Astrocyte of the cerebellum (primary cell): Measurements from ENCODE around the gene BMP10.
"Not testable (repeated sequence)": the region's sequence is repeated elsewhere in the genome, so short reads cannot be mapped to it uniquely, and the experiment has no call there.

Experiments used
- DNase-seq: peaks from one replicate; pipeline ENCODE4 v3.0.0-alpha.2; 2011; ENCODE audit warnings: low read depth
- H3K4me3 ChIP-seq: 2 replicates; pipeline ENCODE4 v1.5.1; 2011; ENCODE audit warnings: mild to moderate bottlenecking, low read depth, low read length, moderate library complexity
- in situ Hi-C: cut with HindIII; loops from 2 replicates; pipeline ENCODE4 v1.10.0; 2017; ENCODE audit warnings: low sequenced_read_pairs
- TF ChIP-seq, protein P1 (sequence below): IDR thresholded peaks from 2 replicates; pipeline ENCODE4 v1.5.1; 2012; ENCODE audit warnings: low read length, low read depth, moderate library complexity, mild to moderate bottlenecking; ENCODE audit errors: missing control alignments

The BMP10 gene

DNA sequence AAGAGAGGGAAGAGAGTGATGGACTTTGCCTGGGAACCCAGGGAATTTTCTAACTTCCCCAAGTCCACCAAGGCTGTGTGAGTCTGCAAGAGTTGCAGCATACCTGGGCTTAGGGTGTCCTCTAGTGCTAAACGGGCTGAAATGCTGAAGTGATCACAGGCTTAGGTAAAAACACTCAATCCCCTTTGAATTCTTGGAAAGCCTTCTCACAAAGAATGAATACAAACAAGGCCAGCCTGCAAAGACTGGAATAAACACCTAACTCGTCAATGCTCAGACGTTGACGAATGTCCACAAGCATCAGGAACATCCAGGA, 30.0 kb upstream of the BMP10 start:
- TF ChIP-seq, protein P1, sequence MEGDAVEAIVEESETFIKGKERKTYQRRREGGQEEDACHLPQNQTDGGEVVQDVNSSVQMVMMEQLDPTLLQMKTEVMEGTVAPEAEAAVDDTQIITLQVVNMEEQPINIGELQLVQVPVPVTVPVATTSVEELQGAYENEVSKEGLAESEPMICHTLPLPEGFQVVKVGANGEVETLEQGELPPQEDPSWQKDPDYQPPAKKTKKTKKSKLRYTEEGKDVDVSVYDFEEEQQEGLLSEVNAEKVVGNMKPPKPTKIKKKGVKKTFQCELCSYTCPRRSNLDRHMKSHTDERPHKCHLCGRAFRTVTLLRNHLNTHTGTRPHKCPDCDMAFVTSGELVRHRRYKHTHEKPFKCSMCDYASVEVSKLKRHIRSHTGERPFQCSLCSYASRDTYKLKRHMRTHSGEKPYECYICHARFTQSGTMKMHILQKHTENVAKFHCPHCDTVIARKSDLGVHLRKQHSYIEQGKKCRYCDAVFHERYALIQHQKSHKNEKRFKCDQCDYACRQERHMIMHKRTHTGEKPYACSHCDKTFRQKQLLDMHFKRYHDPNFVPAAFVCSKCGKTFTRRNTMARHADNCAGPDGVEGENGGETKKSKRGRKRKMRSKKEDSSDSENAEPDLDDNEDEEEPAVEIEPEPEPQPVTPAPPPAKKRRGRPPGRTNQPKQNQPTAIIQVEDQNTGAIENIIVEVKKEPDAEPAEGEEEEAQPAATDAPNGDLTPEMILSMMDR, result peak; percentile 35
- in situ Hi-C loops, result no loop called here
- H3K4me3 ChIP-seq, result no peak overlapping the region
- peak; percentile 9 for DNase-seq

DNA sequence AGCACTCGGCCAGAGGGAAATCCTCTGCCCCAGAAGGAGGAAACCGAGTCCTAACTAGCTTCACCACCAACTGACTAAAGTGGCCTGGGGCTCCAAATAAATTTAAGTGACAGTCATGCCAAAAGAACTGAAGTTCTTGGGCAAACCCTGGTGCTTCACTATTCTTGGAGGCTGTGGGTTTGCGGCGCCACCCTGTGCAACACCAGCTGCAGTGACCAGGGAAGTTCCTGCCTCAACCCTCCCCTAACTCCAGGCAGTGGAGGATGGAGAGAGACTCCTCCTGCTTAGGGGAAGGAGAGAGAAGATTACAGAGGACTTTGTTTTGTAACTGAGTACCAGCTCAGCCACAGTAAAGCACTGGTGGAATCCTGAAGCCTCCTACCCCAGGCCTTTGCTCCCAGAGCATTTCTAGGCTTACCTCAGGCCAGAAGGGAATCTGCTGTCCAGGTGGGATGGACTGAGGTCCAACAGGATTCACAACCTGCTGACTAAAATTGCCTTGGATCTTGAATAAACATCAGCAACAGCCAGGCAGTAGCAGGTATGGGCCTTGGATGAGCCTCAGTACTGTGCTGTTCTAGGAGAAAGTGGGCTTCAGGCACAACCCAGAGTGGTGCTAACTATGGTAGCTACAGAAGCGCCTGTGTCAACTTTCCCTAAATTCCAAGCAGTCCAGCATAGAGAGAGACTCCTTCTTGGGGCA, 29.4 kb upstream of the BMP10 start:
- no peak for DNase-seq
- in situ Hi-C loops, result no loop called here
- no peak overlapping the region for H3K4me3 ChIP-seq
- TF ChIP-seq, protein P1, result no peak

DNA sequence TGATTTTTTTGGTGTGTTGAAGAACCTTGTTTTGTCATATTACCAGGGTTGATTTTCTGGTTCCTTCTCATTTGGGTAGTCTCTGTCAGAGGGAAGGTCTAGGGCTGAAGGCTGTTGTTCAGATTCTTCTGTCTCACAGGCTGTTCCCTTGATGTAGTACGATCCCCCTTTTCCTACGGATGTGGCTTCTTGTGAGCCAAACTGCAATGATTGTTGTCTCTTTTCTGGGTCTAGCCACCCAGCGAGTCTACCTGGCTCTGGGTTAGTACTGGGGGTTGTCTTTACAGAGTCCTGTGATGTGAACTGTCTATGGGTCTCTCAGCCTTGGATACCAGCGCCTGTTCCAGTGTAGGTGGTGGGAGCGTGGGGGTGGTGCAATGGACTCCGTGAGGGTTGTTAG, 24.8 kb upstream of the BMP10 start:
- DNase-seq, in situ Hi-C loops, H3K4me3 ChIP-seq: not testable (repeated sequence)

DNA sequence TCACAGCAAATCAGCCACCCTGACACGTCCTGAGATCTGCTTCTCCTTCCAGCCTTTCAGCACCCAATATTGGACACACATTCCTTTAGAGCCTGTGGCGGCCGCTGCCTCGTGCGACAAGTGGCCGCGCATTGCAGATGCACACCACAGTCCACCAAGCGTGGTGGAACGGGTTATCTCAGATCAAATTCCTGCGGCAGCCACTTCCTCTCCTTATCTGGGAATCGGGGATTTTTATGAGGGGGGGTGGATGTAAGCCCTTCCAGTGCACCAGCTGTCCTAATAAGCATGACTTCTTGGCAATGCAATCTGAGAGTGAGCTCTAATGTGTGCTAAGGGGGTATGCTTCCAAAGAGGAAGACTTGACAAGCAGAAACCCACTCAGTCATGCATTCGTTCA, 18.3 kb upstream of the BMP10 start:
- DNase-seq, result no peak
- H3K4me3 ChIP-seq, result no peak overlapping the region
- TF ChIP-seq, protein P1, result no peak
- in situ Hi-C loops, result no loop called here

DNA sequence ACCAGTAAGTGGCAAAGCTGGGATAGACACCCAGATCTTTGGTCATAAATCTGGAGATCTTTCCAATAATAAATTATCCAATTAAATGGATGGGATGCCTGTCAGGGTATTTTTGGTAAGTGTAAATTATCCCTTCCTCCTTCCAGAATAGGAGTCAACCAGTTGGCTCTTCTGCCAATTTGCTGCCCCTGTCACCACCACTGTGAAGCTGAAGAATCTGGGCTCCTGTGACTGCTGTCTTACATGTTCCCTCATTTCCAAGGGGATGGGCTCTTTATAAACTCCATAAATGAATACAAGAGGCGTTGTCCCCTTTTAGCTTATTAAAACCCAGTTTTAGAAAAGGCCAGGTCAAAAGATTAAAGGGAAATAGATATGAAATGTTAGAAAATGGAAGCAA, 17.8 kb upstream of the BMP10 start:
- no peak overlapping the region for H3K4me3 ChIP-seq
- TF ChIP-seq, protein P1, result no peak
- no peak for DNase-seq
- in situ Hi-C loops, result no loop called here

DNA sequence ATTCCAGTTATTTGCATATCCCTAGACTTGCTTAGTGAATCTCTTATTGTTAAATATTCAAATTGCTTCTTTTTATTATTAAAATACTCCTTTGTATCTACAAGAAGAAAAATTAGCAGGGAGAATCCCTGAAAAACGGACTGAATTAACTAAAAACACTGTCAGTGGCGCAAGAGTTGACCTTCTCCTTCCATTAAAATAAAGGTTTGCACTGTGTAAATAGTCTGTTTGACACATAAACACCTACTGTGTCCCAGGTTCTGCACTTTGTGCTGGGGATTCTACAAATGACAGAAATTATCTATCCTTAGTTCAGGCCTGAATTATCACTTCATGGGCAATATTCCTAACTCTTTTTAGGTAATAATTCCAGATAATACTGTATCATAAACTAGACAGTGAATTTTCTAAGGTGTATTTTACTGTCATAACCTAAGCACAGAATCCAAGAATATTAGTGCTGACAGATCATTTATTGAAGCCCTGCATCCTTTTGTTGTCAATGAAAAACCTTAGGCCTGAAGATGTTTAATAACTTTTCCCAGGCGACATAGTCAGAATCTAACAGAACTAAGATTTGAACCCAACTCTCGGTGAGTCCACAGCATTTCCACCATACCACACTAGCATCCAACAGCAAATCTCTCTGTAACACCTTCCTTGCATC, 17.0 kb upstream of the BMP10 start:
- in situ Hi-C loops, result no loop called here
- no peak for DNase-seq
- TF ChIP-seq, protein P1, result no peak
- no peak overlapping the region for H3K4me3 ChIP-seq

DNA sequence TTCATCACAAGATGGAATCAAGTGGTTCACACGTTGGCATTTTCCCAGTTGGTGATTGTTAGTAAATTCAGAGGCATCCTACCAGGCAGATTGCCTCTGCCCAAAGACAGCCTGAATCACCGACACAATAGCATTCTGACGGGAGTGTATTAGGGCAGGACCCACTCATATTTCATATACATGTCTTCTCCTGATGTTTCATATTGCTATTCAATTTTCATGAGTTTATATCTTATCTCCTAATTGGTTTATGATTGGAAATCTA, 14.5 kb upstream of the BMP10 start:
- in situ Hi-C loops, result no loop called here
- no peak overlapping the region for H3K4me3 ChIP-seq
- TF ChIP-seq, protein P1, result no peak
- DNase-seq, result no peak
